HepG2 (cell line): ENCODE data around the gene NUDT8. TPM values are rescaled to one million over a fixed set of nuclear protein-coding genes. Genes with fewer than 3 reads are reported as not detected.

Source experiments
- ARID4A ChIP-seq: sonication (generic); formaldehyde crosslinking; IDR thresholded peaks from 2 replicates; pipeline ENCODE4 v1.5.0; 2020; ENCODE audit warnings: mild to moderate bottlenecking, missing genetic modification reagents, borderline replicate concordance
- ATF6 ChIP-seq: sonication (generic); formaldehyde crosslinking; conservative IDR thresholded peaks from 2 replicates; pipeline ENCODE4 v1.4.0; 2020; ENCODE audit warnings: missing genetic modification reagents
- CBX1 ChIP-seq: IDR thresholded peaks from one replicate; pipeline ENCODE4 v1.6.1; 2016; ENCODE audit warnings: antibody characterized with exemption, low read depth
- DMTF1 ChIP-seq: sonication (generic); formaldehyde crosslinking; IDR thresholded peaks from 2 replicates; pipeline ENCODE4 v1.4.0; 2020; ENCODE audit warnings: mild to moderate bottlenecking, missing genetic modification reagents
- FOXO1 ChIP-seq: sonication (generic); formaldehyde crosslinking; IDR thresholded peaks from 2 replicates; pipeline ENCODE4 v1.4.0; 2020; ENCODE audit warnings: missing genetic modification reagents
- NR1H2 ChIP-seq: sonication (generic); formaldehyde crosslinking; IDR thresholded peaks from 2 replicates; pipeline ENCODE4 v1.8.1; 2022; ENCODE audit warnings: low read depth, missing genetic modification reagents, borderline replicate concordance
- NR3C1 ChIP-seq: sonication (generic); formaldehyde crosslinking; IDR thresholded peaks from 2 replicates; pipeline ENCODE4 v1.4.0; 2020; ENCODE audit warnings: missing genetic modification reagents
- PATZ1 ChIP-seq: sonication (generic); formaldehyde crosslinking; IDR thresholded peaks from 2 replicates; pipeline ENCODE4 v1.4.0; 2020; ENCODE audit warnings: missing genetic modification reagents
- SIN3A ChIP-seq: IDR thresholded peaks from 2 replicates; pipeline ENCODE4 v1.6.1; 2011; ENCODE audit warnings: low read depth, mild to moderate bottlenecking, control low read depth, low read length, borderline replicate concordance
- U2AF2 ChIP-seq: fragments of 200-400 bp; formaldehyde crosslinking; IDR thresholded peaks from 2 replicates; pipeline ENCODE4 v1.6.1; 2017; ENCODE audit warnings: low read depth, mild to moderate bottlenecking, low read length
- ZBTB37 ChIP-seq: sonication (generic); formaldehyde crosslinking; IDR thresholded peaks from 2 replicates; pipeline ENCODE4 v1.4.0; 2020; ENCODE audit warnings: mild to moderate bottlenecking, missing genetic modification reagents
- ZNF205 ChIP-seq: IDR thresholded peaks from 2 replicates; pipeline ENCODE4 v1.6.1; 2018; ENCODE audit warnings: missing biosample characterization, missing genetic modification reagents
- ZNF430 ChIP-seq: sonication (generic); formaldehyde crosslinking; IDR thresholded peaks from 2 replicates; pipeline ENCODE4 v1.9.0; 2021; ENCODE audit warnings: mild to moderate bottlenecking, missing genetic modification reagents
- ZNF503 ChIP-seq: sonication (generic); formaldehyde crosslinking; IDR thresholded peaks from 2 replicates; pipeline ENCODE4 v1.4.0; 2020; ENCODE audit warnings: missing genetic modification reagents
- polyA plus RNA-seq, 8 experiments: library from polyadenylated mRNA; depleted of rRNA in 3 of 8; stranded (reverse) in 7 of 8; unstranded in 1 of 8; fragments of >200 nt; fragmentation: Illumina TruSeq in 4 of 8; extraction: Trizol in 4 of 8; gene quantifications; 2 replicates each; pipeline versions ENCODE4 v1.2.1 to v1.2.3, GENCODE V29; 2011 to 2016; ENCODE audit warnings: low read depth in 4 of 8, missing spikeins in 1 of 8, mixed read lengths in 1 of 8; ENCODE audit not compliant: insufficient read depth in 1 of 8
- total RNA-seq, 5 experiments: library from RNA; depleted of rRNA; stranded (reverse); fragments of >200 nt; fragmentation: Illumina TruSeq; extraction: Trizol; gene quantifications; 2 replicates each; pipeline ENCODE4 v1.2.3, GENCODE V29; 2016; ENCODE audit warnings: low read depth in 1 of 5

Gene NUDT8
- total and polyA plus RNA-seq, 2 of the 13 experiments (the other 11 are each of a cell fraction or from before 2014, with no cell fraction given): 6.7 to 25.8 TPM

GRCh38 chr11:67630228-67630942 is 648 bp upstream of the NUDT8 start (continued):
- TF ChIP-seq PATZ1 (CRISPR knock-in tag) (peak; percentile 75; the same call in 1 of the 2 replicates), SIN3A (peak; percentile 91; the same call in 1 of the 2 replicates), ATF6 (CRISPR knock-in tag) (no peak), CBX1 (no peak), DMTF1 (CRISPR knock-in tag) (no peak), U2AF2 (no peak), FOXO1 (CRISPR knock-in tag) (peak; percentile 61; the same call in 1 of the 2 replicates), NR3C1 (CRISPR knock-in tag) (no peak), ZBTB37 (CRISPR knock-in tag) (no peak), NR1H2 (CRISPR knock-in tag) (no peak), ZNF503 (CRISPR knock-in tag) (no peak), ZNF430 (no peak), ZNF205 (CRISPR knock-in tag) (peak; percentile 58; the same call in 1 of the 2 replicates), ARID4A (CRISPR knock-in tag) (peak; percentile 88)
